GM12878 (cell line): Measurements from ENCODE around the gene KIF6.

Source experiments
- CTCF ChIP-seq, 3 experiments: IDR thresholded peaks in 2 of 3; conservative IDR thresholded peaks in 1 of 3; 2 replicates each; pipeline ENCODE4 v1.5.1; 2011; ENCODE audit warnings: low read depth in 3 of 3, low read length in 3 of 3, mild to moderate bottlenecking in 3 of 3, control low read depth in 2 of 3, moderate library complexity in 2 of 3, inconsistent platforms in 1 of 3, mixed read lengths in 1 of 3; ENCODE audit not compliant: control insufficient read depth in 2 of 3, insufficient read depth in 1 of 3; ENCODE audit errors: extremely low read depth in 1 of 3
- EZH2 ChIP-seq: IDR thresholded peaks from 2 replicates; pipeline ENCODE4 v1.6.1; 2012; ENCODE audit warnings: low read depth, mild to moderate bottlenecking, control low read depth, inconsistent platforms, low read length, borderline replicate concordance; ENCODE audit not compliant: control insufficient read depth
- HDGF ChIP-seq: fragments of 450-650 bp; IDR thresholded peaks from 2 replicates; pipeline ENCODE4 v1.6.1; 2016; ENCODE audit warnings: antibody characterized with exemption
- NR2F1 ChIP-seq: fragments of 450-650 bp; conservative IDR thresholded peaks from 2 replicates; pipeline ENCODE4 v1.6.1; 2017; ENCODE audit warnings: mild to moderate bottlenecking
- POLR2A ChIP-seq: IDR thresholded peaks from 2 replicates; pipeline ENCODE4 v1.6.1; 2011; ENCODE audit warnings: low read depth, mild to moderate bottlenecking, low read length
- RAD21 ChIP-seq: IDR thresholded peaks from 2 replicates; pipeline ENCODE4 v1.6.1; 2011; ENCODE audit warnings: mild to moderate bottlenecking, low read depth, low read length, moderate library complexity; ENCODE audit not compliant: insufficient read depth
- SMC3 ChIP-seq: IDR thresholded peaks from 2 replicates; pipeline ENCODE4 v1.6.1; 2011; ENCODE audit warnings: low read length, improper control_type of control experiment, borderline replicate concordance
- SRF ChIP-seq, 2 experiments: IDR thresholded peaks; 2 replicates each; pipeline ENCODE4 v1.6.1; 2011; ENCODE audit warnings: low read depth in 2 of 2, low read length in 2 of 2, mild to moderate bottlenecking in 1 of 2, moderate library complexity in 1 of 2
- YY1 ChIP-seq: IDR thresholded peaks from 2 replicates; pipeline ENCODE4 v1.6.1; 2011; ENCODE audit warnings: low read depth, mild to moderate bottlenecking, low read length
- ZNF24 ChIP-seq: fragments of 450-650 bp; IDR thresholded peaks from 2 replicates; pipeline ENCODE4 v1.6.1; 2017; ENCODE audit warnings: antibody characterized with exemption, mild to moderate bottlenecking
- TF ChIP-seq, protein P1 (sequence below): fragments of 450-650 bp; conservative IDR thresholded peaks from 2 replicates; pipeline ENCODE4 v1.6.1; 2017; ENCODE audit warnings: mild to moderate bottlenecking, moderate library complexity
- TF ChIP-seq, protein P2 (sequence below): IDR thresholded peaks from 2 replicates; pipeline ENCODE4 v1.6.1; 2012; ENCODE audit warnings: low read depth, low read length, improper control_type of control experiment
- TF ChIP-seq, protein P3 (sequence below): IDR thresholded peaks from 2 replicates; pipeline ENCODE4 v1.6.1; 2011; ENCODE audit warnings: borderline replicate concordance, low read depth, mild to moderate bottlenecking, moderate library complexity, mixed read lengths, low read length; ENCODE audit not compliant: insufficient read depth; ENCODE audit errors: extremely low read length

DNA sequence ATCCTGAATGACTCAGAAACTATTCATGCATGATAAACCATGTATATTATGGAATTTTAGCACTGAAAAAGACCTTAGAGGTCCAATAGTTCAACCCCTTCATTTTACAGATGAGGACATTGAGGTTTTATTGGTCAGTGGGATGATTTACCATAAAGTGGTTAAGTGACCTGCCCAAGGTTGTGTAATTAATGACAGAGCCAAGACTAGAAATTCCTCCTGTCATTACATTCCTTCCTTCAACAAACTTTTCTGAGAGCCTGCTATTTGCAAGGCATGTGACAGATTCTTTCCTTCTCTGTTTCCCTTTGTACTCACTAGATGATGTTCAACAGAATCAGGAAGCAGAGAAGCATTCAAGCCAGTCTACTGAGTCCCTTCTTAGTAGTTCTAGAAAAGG is 232.0 kb downstream of the KIF6 start:
- TF ChIP-seq CTCF (IDR thresholded peaks at IDR 0.05 in 2 of 3, conservative IDR thresholded peaks at IDR 0.05 in 1 of 3; ENCODE audit: control insufficient read depth in 2 of 3, extremely low read depth in 1 of 3, insufficient read depth in 1 of 3, low read depth in 3 of 3, low read length in 3 of 3) (no peak), EZH2 (no peak), YY1 (no peak), RAD21 (no peak), SMC3 (no peak), POLR2A (no peak), ZNF24 (no peak), NR2F1 (no peak), HDGF (no peak), SRF (IDR thresholded peaks at IDR 0.05; ENCODE audit: low read depth in 2 of 2, low read length in 2 of 2) (no peak)
- TF ChIP-seq, protein P1, sequence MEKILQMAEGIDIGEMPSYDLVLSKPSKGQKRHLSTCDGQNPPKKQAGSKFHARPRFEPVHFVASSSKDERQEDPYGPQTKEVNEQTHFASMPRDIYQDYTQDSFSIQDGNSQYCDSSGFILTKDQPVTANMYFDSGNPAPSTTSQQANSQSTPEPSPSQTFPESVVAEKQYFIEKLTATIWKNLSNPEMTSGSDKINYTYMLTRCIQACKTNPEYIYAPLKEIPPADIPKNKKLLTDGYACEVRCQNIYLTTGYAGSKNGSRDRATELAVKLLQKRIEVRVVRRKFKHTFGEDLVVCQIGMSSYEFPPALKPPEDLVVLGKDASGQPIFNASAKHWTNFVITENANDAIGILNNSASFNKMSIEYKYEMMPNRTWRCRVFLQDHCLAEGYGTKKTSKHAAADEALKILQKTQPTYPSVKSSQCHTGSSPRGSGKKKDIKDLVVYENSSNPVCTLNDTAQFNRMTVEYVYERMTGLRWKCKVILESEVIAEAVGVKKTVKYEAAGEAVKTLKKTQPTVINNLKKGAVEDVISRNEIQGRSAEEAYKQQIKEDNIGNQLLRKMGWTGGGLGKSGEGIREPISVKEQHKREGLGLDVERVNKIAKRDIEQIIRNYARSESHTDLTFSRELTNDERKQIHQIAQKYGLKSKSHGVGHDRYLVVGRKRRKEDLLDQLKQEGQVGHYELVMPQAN: no peak
- TF ChIP-seq, protein P2, sequence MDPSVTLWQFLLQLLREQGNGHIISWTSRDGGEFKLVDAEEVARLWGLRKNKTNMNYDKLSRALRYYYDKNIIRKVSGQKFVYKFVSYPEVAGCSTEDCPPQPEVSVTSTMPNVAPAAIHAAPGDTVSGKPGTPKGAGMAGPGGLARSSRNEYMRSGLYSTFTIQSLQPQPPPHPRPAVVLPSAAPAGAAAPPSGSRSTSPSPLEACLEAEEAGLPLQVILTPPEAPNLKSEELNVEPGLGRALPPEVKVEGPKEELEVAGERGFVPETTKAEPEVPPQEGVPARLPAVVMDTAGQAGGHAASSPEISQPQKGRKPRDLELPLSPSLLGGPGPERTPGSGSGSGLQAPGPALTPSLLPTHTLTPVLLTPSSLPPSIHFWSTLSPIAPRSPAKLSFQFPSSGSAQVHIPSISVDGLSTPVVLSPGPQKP: no peak
- TF ChIP-seq, protein P3, sequence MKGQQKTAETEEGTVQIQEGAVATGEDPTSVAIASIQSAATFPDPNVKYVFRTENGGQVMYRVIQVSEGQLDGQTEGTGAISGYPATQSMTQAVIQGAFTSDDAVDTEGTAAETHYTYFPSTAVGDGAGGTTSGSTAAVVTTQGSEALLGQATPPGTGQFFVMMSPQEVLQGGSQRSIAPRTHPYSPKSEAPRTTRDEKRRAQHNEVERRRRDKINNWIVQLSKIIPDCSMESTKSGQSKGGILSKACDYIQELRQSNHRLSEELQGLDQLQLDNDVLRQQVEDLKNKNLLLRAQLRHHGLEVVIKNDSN: no peak
